T-cell (primary cell): Measurements from ENCODE around the gene RAD51. TPM values are rescaled to one million over a fixed set of nuclear protein-coding genes. Genes with fewer than 3 reads are reported as not detected.
"Not testable (repeated sequence)": the region's sequence is repeated elsewhere in the genome, so short reads cannot be mapped to it uniquely, and the experiment has no call there.

Experiments used
- ATAC-seq, 4 experiments: fragments of 200-7000 bp in 3 of 4; fragments of 150-1000 bp in 1 of 4; cut with Tn5 transposase; replicated peaks in 1 of 4; 1 replicate in 3 of 4; 2 replicates in 1 of 4; pipeline ENCODE4 v1.10.0; 2021; ENCODE audit warnings: moderate library complexity in 3 of 4, mild to moderate bottlenecking in 2 of 4, moderate number of reproducible peaks in 1 of 4
- CTCF ChIA-PET, 2 donors: fragments of 300-600 bp; sonication (Branson Sonifier 250); formaldehyde crosslinking; loops; one replicate each; lab custom pipeline; 2022; ENCODE audit warnings: antibody characterized with exemption in 2 of 2; lab: Charles Lee
- POLR2A ChIA-PET, 2 donors: fragments of 300-600 bp; sonication (Branson Sonifier 250); formaldehyde crosslinking; loops; one replicate each; lab custom pipeline; 2022; ENCODE audit warnings: antibody characterized with exemption in 2 of 2; lab: Charles Lee
- DNase-seq, 35 experiments: peaks; one replicate each; pipeline versions ENCODE4 v3.0.0 to v3.0.0-alpha.2; 2013 to 2023
- H3K27ac ChIP-seq: one replicate; pipeline ENCODE4 v1.5.1; 2013; ENCODE audit warnings: low read length
- H3K27me3 ChIP-seq, 2 experiments: replicated peaks in 1 of 2; 1 replicate in 1 of 2; 2 replicates in 1 of 2; pipeline versions ENCODE4 v1.6.1 to v1.7.0; 2013; ENCODE audit warnings: low read length in 1 of 2, mixed read lengths in 1 of 2; ENCODE audit not compliant: control insufficient read depth in 2 of 2, insufficient read depth in 2 of 2; ENCODE audit errors: extremely low read depth in 1 of 2
- H3K36me3 ChIP-seq, 2 donors: 1 replicate in 1 of 2; 2 replicates in 1 of 2; pipeline versions ENCODE4 v1.6.1 to v1.7.0; 2013; ENCODE audit warnings: low read length in 1 of 2; ENCODE audit not compliant: control insufficient read depth in 2 of 2, insufficient read depth in 1 of 2; ENCODE audit errors: extremely low read depth in 1 of 2
- H3K4me1 ChIP-seq, 2 experiments: 1 replicate in 1 of 2; 2 replicates in 1 of 2; pipeline versions ENCODE4 v1.6.1 to v1.7.0; 2013; ENCODE audit warnings: low read length in 2 of 2, mixed read lengths in 1 of 2; ENCODE audit not compliant: insufficient read depth in 2 of 2, control insufficient read depth in 1 of 2; ENCODE audit errors: extremely low read depth in 1 of 2
- H3K4me3 ChIP-seq, 2 donors: 1 replicate in 1 of 2; 2 replicates in 1 of 2; pipeline versions ENCODE4 v1.5.1 to v1.7.0; 2013; ENCODE audit warnings: mild to moderate bottlenecking in 2 of 2, low read length in 1 of 2, moderate library complexity in 1 of 2; ENCODE audit not compliant: control insufficient read depth in 1 of 2; ENCODE audit errors: extremely low read depth in 1 of 2
- H3K9me3 ChIP-seq: 2 replicates; pipeline ENCODE4 v1.7.0; 2013
- H3K27ac Mint-ChIP-seq, 2 donors: one replicate each; pipeline ENCODE4 v1.8.0; 2020 to 2021; ENCODE audit warnings: mild to moderate bottlenecking in 2 of 2, mixed read lengths in 2 of 2
- H3K27me3 Mint-ChIP-seq, 2 donors: one replicate each; pipeline ENCODE4 v1.8.0; 2021 to 2022; ENCODE audit warnings: mixed read lengths in 2 of 2
- H3K36me3 Mint-ChIP-seq: one replicate; pipeline ENCODE4 v1.8.0; 2021; ENCODE audit warnings: mixed read lengths
- H3K4me1 Mint-ChIP-seq, 3 donors: one replicate each; pipeline ENCODE4 v1.8.0; 2020 to 2022; ENCODE audit warnings: mixed read lengths in 3 of 3, mild to moderate bottlenecking in 1 of 3
- H3K4me3 Mint-ChIP-seq, 3 donors: one replicate each; pipeline ENCODE4 v1.8.0; 2020 to 2022; ENCODE audit warnings: mild to moderate bottlenecking in 3 of 3, mixed read lengths in 3 of 3, moderate library complexity in 3 of 3
- H3K9me3 Mint-ChIP-seq, 3 donors: one replicate each; pipeline ENCODE4 v1.8.0; 2020 to 2022; ENCODE audit warnings: mixed read lengths in 3 of 3
- WGBS: methylation state at CpG from one replicate; pipeline ENCODE4 v1.1.5; 2013; ENCODE audit warnings: missing lambda C conversion rate; ENCODE audit not compliant: insufficient coverage; 5-methylcytosine and 5-hydroxymethylcytosine counted together
- total RNA-seq, 35 experiments: library from RNA in 6 of 35; stranded (reverse) in 6 of 35; fragments of 120-200 nt in 1 of 35; gene quantifications; one replicate each; pipeline versions ENCODE4 v1.2.1 to v1.2.4 and lab custom pipeline; 2013 to 2026

RAD51 gene
- total RNA-seq (1 to 10 TPM in 4 of 5 donors, under 1 TPM in 1; 0.85 to 2.5 (median 1.2) TPM), total RNA-seq (lab: John Stamatoyannopoulos, UW) (0.56 to 37.1 (median 1.3) reads per million in 29 experiments)
- 1.2 TPM for total RNA-seq (2013)

GRCh38 chr15:40694688-40695468 is at the start of gene RAD51:
Gene RAD51 (plus strand): TSS chr15:40695174. CDS start chr15:40698759, 3,585 bp downstream.
- peak; percentile 95 to 96 (median 96) for ATAC-seq
- Histone ChIP-seq H3K27ac (peak within 1 kb of the TSS; percentile 99), H3K9me3 (no peaks in the 10 kb centered on the region), H3K4me1 (peaks cover 9 to 23% of the 10 kb centered on the region in 2 experiments), H3K36me3 (peaks cover 0 to 10% of the 10 kb centered on the region in 2 donors), H3K27me3 (no peaks in the 10 kb centered on the region), H3K4me3 (peak within 1 kb of the TSS; percentile 96 to 97)
- peaks cover 3% of the 10 kb centered on the region for H3K36me3 Mint-ChIP-seq
- peak within 1 kb of the TSS; percentile 96 to 100 for H3K27ac Mint-ChIP-seq
- POLR2A ChIA-PET = interaction anchor here in 1 of 2 donors (0.6 to 1.7 kb wide), 5 partner anchors 49 to 240 kb away, joined by 3 to 7 read pairs (median 4); partner anchors contain the start of genes CCDC32, RPUSD2 and ZFYVE19
- peak; percentile 82 to 95 (median 91) for DNase-seq
- under 1% methylated on average over 72 of the region's 81 CpGs for WGBS
- no peaks in the 10 kb centered on the region for H3K9me3 Mint-ChIP-seq
- H3K4me3 Mint-ChIP-seq = peak within 1 kb of the TSS; percentile 98 to 100 (median 99)
- H3K4me1 Mint-ChIP-seq = peaks cover 19 to 27% (median 23%) of the 10 kb centered on the region in 3 donors
- CTCF ChIA-PET = interaction anchor here (0.5 to 2.5 kb wide), 14 partner anchors 13 to 201 kb away, joined by 3 to 18 read pairs (median 4); partner anchors contain the start of genes CCDC32 (in 1 of the 2), RPUSD2 (in 1 of the 2) and VPS18 (in 1 of the 2)
- H3K27me3 Mint-ChIP-seq = no peaks in the 10 kb centered on the region

GRCh38 chr15:40647523-40647922 is 47.5 kb upstream of the RAD51 start:
- Mint-ChIP-seq H3K27ac (no peak overlapping the region), H3K27me3 (no peaks in the 10 kb centered on the region), H3K4me3 (no peak overlapping the region), H3K36me3 (no peaks in the 10 kb centered on the region), H3K4me1 (peaks cover 0 to 3% (median 0%) of the 10 kb centered on the region in 3 donors), H3K9me3 (no peaks in the 10 kb centered on the region)
- no peak for ATAC-seq
- no peaks in the 10 kb centered on the region for H3K36me3 ChIP-seq
- ChIA-PET POLR2A (interaction anchor here in 1 of 2 donors (0.5 to 0.6 kb wide), 2 partner anchors 11 to 259 kb away, joined by 10 to 11 read pairs; no protein-coding TSS in a partner anchor), CTCF (no interaction called here)
- H3K27me3 ChIP-seq = no peaks in the 10 kb centered on the region
- H3K27ac ChIP-seq = no peak overlapping the region
- no peak overlapping the region for H3K4me3 ChIP-seq
- H3K9me3 ChIP-seq = no peaks in the 10 kb centered on the region
- WGBS = 100% methylated on average over 1 of the region's 1 CpG
- H3K4me1 ChIP-seq = no peaks in the 10 kb centered on the region
- no peak for DNase-seq

- Histone ChIP-seq H3K9me3 (no peaks in the 10 kb centered on the region), H3K27ac (no peak overlapping the region), H3K36me3 (no peaks in the 10 kb centered on the region), H3K4me1 (no peaks in the 10 kb centered on the region), H3K27me3 (no peaks in the 10 kb centered on the region), H3K4me3 (no peak overlapping the region)
- Mint-ChIP-seq H3K36me3 (no peaks in the 10 kb centered on the region), H3K4me3 (no peak overlapping the region), H3K27ac (no peak overlapping the region), H3K9me3 (no peaks in the 10 kb centered on the region), H3K4me1 (peaks cover 0 to 3% (median 0%) of the 10 kb centered on the region in 3 donors), H3K27me3 (no peaks in the 10 kb centered on the region)
- ChIA-PET POLR2A (interaction anchor here (0.6 kb wide), 2 partner anchors 21 to 91 kb away, joined by 5 to 6 read pairs; no protein-coding TSS in a partner anchor), CTCF (interaction anchor here (0.7 to 0.8 kb wide), 2 partner anchors 61 to 76 kb away, joined by 3 read pairs; no protein-coding TSS in a partner anchor)
- DNase-seq = no peak
- no peak for ATAC-seq
Observed at GRCh38 chr15:40650479-40650878, 44.5 kb upstream of the RAD51 start.

GRCh38 chr15:40660686-40661085 is 34.3 kb upstream of the RAD51 start:
- WGBS = 90% methylated on average over 1 of the region's 5 CpGs

GRCh38 chr15:40664909-40665308 is 30.1 kb upstream of the RAD51 start:
- Mint-ChIP-seq H3K27ac (no peak overlapping the region), H3K27me3 (no peaks in the 10 kb centered on the region), H3K36me3 (no peaks in the 10 kb centered on the region), H3K4me1 (no peaks in the 10 kb centered on the region), H3K4me3 (no peak overlapping the region), H3K9me3 (no peaks in the 10 kb centered on the region)
- no peaks in the 10 kb centered on the region for H3K27me3 ChIP-seq
- ChIA-PET CTCF (interaction anchor here in 1 of 2 donors (0.7 kb wide), 1 partner anchor 193 kb away, joined by 3 read pairs; no protein-coding TSS in a partner anchor), POLR2A (interaction anchor here in 1 of 2 donors (0.7 kb wide), 1 partner anchor 233 kb away, joined by 4 read pairs; no protein-coding TSS in a partner anchor)
- no peaks in the 10 kb centered on the region for H3K4me1 ChIP-seq
- no peak for ATAC-seq
- no CpG with 5 or more reads among the region's 7 CpGs for WGBS
- no peak for DNase-seq
- no peaks in the 10 kb centered on the region for H3K9me3 ChIP-seq
- no peak overlapping the region for H3K4me3 ChIP-seq
- H3K36me3 ChIP-seq = no peaks in the 10 kb centered on the region
- H3K27ac ChIP-seq = no peak overlapping the region

More at GRCh38 chr15:40660686-40661085, 34.3 kb upstream of the RAD51 start:
- Histone ChIP-seq H3K27me3 (no peaks in the 10 kb centered on the region), H3K36me3 (no peaks in the 10 kb centered on the region), H3K4me1 (no peaks in the 10 kb centered on the region), H3K4me3 (no peak overlapping the region), H3K27ac (no peak overlapping the region), H3K9me3 (no peaks in the 10 kb centered on the region)
- Mint-ChIP-seq H3K27me3 (no peaks in the 10 kb centered on the region), H3K36me3 (no peaks in the 10 kb centered on the region), H3K4me3 (no peak overlapping the region), H3K9me3 (no peaks in the 10 kb centered on the region), H3K27ac (no peak overlapping the region), H3K4me1 (no peaks in the 10 kb centered on the region)
- DNase-seq (no peak), ATAC-seq (no peak)
- POLR2A ChIA-PET = interaction anchor here in 1 of 2 donors (0.6 kb wide), 1 partner anchor 46 kb away, joined by 3 read pairs; no protein-coding TSS in a partner anchor
- CTCF ChIA-PET = interaction anchor here in 1 of 2 donors (0.7 kb wide), 1 partner anchor 559 kb away, joined by 3 read pairs; no protein-coding TSS in a partner anchor

- H3K4me3 ChIP-seq, H3K36me3 Mint-ChIP-seq, H3K9me3 ChIP-seq, H3K9me3 Mint-ChIP-seq, H3K27ac Mint-ChIP-seq, ATAC-seq, H3K27ac ChIP-seq, DNase-seq, H3K36me3 ChIP-seq, H3K27me3 ChIP-seq, H3K27me3 Mint-ChIP-seq, H3K4me1 ChIP-seq, H3K4me3 Mint-ChIP-seq, CTCF ChIA-PET, POLR2A ChIA-PET: not testable (repeated sequence)
- 100% methylated on average over 1 of the region's 6 CpGs for WGBS
- peaks cover 4 to 10% (median 7%) of the 10 kb centered on the region in 3 donors for H3K4me1 Mint-ChIP-seq
Observed at GRCh38 chr15:40676290-40676689, 18.7 kb upstream of the RAD51 start.
